ENCODE results near the gene DNAJA3. TPM values are rescaled to one million over a fixed set of nuclear protein-coding genes. Genes with fewer than 3 reads are reported as not detected.

The DNAJA3 gene
- total and polyA plus RNA-seq, 9 of the 15 experiments (the other 6 are each of a cell fraction or from before 2014, with no cell fraction given): 8.1 to 105 (median 79.0) TPM

- TF ChIP-seq, protein P1, sequence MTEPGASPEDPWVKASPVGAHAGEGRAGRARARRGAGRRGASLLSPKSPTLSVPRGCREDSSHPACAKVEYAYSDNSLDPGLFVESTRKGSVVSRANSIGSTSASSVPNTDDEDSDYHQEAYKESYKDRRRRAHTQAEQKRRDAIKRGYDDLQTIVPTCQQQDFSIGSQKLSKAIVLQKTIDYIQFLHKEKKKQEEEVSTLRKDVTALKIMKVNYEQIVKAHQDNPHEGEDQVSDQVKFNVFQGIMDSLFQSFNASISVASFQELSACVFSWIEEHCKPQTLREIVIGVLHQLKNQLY (CRISPR knock-in tag; conservative IDR thresholded peaks at IDR 0.05): no peak
- TF ChIP-seq SIN3B (IDR thresholded peaks at IDR 0.05; ENCODE audit: low read depth): peak; percentile 95
- TF ChIP-seq ZSCAN32 (CRISPR knock-in tag; IDR thresholded peaks at IDR 0.05): peak; percentile 81; the same call in 1 of the 2 replicates
- TF ChIP-seq KLF1 (tag; IDR thresholded peaks at IDR 0.05): no peak
- TF ChIP-seq CSDE1 (IDR thresholded peaks at IDR 0.05): no peak
- no peak for TF ChIP-seq EHMT2 (IDR thresholded peaks at IDR 0.05)
- TF ChIP-seq ZNF589 (CRISPR knock-in tag; IDR thresholded peaks at IDR 0.05; ENCODE audit: low read depth): peak; percentile 57; the same call in 1 of the 2 replicates
- TF ChIP-seq SAP30 (IDR thresholded peaks at IDR 0.05; ENCODE audit: borderline replicate concordance, insufficient read depth, low read depth, low read length, poor library complexity, severe bottlenecking): no peak
- TF ChIP-seq THAP12 (CRISPR knock-in tag; IDR thresholded peaks at IDR 0.05): peak; percentile 53; the same call in 1 of the 2 replicates
- no peak for TF ChIP-seq PHB2 (IDR thresholded peaks at IDR 0.05; ENCODE audit: low read depth)
- no peak for TF ChIP-seq RERE (CRISPR knock-in tag; IDR thresholded peaks at IDR 0.05; ENCODE audit: borderline replicate concordance)
- TF ChIP-seq TCF7 (IDR thresholded peaks at IDR 0.05; ENCODE audit: borderline replicate concordance): no peak
- TF ChIP-seq PHF8 (IDR thresholded peaks at IDR 0.05; ENCODE audit: borderline replicate concordance, low read length): peak; percentile 90
- peak; percentile 32; the same call in 1 of the 2 replicates for TF ChIP-seq ZNF263 (CRISPR knock-in tag; IDR thresholded peaks at IDR 0.05; ENCODE audit: borderline replicate concordance)
- no peak for TF ChIP-seq DPF2 (IDR thresholded peaks at IDR 0.05)
- no peak for TF ChIP-seq RFX7 (CRISPR knock-in tag; IDR thresholded peaks at IDR 0.05)
- TF ChIP-seq ZKSCAN8 (CRISPR knock-in tag; IDR thresholded peaks at IDR 0.05): no peak
- TF ChIP-seq MYNN (IDR thresholded peaks at IDR 0.05): no peak
- no peak for TF ChIP-seq MYNN (CRISPR knock-in tag; IDR thresholded peaks at IDR 0.05)
- TF ChIP-seq ZNF764 (CRISPR knock-in tag; IDR thresholded peaks at IDR 0.05; ENCODE audit: low read depth): no peak
- no peak for TF ChIP-seq IRF2 (CRISPR knock-in tag; IDR thresholded peaks at IDR 0.05)
- no peak for TF ChIP-seq XRCC5 (IDR thresholded peaks at IDR 0.05; ENCODE audit: low read depth, low read length)
Measured at GRCh38 chr16:4425378-4426020, at the start of gene DNAJA3 (continued).
